GM13976 (cell line): ENCODE results near the gene COL16A1.
A peak's percentile ranks its signal among the peaks of the same experiment; 100 is the strongest.

Source experiments
- DNase-seq: peaks from one replicate; pipeline ENCODE4 v3.0.0; 2012; ENCODE audit warnings: low spot score
- CTCF ChIP-seq: IDR thresholded peaks from 2 replicates; pipeline ENCODE4 v1.5.1; 2012; ENCODE audit warnings: borderline replicate concordance, mild to moderate bottlenecking; ENCODE audit not compliant: insufficient read depth; ENCODE audit errors: extremely low read depth, missing control alignments, control extremely low read depth
- in situ Hi-C: fragments of 300-500 bp; cut with MboI; formaldehyde crosslinking; loops from one replicate; pipeline ENCODE4 v1.12.0; 2022; ENCODE audit warnings: low sequenced_read_pairs, mixed read lengths, inconsistent platforms; ENCODE audit not compliant: unreplicated experiment

Gene COL16A1

DNA sequence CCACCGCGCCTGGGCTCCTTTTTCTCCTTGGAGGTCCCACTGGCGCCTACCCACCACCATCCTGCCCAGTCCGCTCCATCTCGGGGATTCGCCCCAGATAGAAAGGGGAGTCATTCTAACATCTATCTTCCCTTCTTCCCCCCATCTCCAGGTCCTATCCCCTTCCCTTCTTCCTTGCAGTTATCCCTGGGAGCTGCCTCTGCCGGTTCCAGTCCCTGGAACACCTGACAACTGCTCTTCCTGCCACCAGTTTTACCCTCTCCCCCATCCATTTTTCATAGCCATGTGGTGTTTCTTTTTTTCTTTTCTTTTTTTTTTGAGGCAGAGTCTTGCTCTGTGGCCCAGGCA lies 12.0 kb upstream of the COL16A1 start:
- DNase-seq, result no peak
- no peak for TF ChIP-seq CTCF
- in situ Hi-C loops, result no loop called here

DNA sequence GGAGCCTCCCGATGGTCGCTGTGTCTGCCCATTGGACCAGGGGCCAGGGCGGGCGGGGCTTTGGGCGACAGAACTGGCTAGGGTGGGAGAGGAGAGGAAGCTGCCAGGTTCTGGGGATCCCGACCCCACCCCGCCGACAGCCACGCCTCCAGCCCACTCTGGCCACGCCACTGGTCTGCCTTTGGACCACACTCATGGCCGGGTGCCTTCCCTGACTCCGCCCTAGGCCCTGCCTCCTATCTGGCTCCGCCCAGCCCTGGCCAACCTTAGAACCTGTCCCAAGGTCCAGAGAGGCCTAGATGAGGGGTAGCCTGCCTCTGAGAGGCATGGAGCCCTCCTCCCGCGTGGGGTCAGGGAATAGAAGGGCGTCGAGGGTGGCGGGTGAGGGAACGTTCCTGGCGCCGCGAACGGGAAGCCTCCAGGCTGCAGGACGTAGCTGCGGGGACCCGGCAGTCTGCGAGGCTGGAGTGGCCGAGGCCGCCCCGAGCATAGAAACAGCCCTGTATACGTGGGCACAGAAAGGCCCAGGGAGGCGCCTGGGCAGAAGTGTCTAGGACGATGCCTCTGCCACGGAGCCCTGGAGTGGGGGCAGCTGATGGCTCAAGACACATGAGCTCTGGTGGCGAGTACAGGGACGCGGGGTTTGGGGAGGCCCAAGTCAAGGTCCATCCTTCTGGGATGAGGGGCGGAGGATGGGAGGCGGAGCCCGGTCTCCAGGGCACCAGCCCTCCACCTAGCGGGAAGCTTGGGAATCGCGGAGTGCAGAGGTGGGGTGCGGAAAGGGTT lies 11.5 kb upstream of the COL16A1 start:
- TF ChIP-seq CTCF, result peak; percentile 46
- DNase-seq, result peak; percentile 84

DNA sequence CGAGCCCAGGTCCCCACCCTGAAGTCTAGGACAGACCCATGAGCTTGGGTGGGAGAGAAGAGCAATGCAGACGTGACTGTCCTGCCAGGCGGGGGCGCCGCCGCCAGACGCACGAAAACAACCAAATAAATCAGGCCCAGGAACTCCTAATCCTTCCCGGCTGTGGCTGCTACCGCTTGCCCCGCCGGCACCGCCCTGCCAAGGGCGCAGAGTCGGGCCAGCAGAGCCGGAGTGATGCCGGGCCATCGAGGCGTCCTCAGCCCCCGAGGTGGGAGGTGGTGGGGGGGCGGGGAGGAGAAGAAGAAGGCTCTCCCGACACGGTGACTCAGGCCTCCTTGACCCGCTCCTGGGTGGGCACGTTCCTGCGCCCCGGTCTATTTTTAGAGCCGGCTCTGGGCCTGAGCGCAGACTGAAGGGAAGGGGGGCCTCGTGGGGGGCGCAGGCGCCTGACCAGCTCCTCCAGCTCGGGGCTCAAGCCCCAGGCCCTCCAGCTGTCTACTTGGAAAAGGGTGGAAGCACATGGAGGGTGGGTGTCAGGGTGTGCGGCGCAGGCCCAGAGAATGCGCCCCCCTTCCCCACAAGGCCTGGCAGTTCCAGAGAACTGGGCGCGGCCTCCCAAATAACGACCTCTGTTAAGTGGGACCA lies 10.7 kb upstream of the COL16A1 start:
- no peak for DNase-seq
- TF ChIP-seq CTCF, result peak; percentile 58
- in situ Hi-C loops, result no loop called here

More for the DNA sequence above, 11.5 kb upstream of the COL16A1 start:
- in situ Hi-C loops, result no loop called here

- in situ Hi-C loops, result no loop called here
- no peak for DNase-seq
- no peak for TF ChIP-seq CTCF
These were observed 8.8 kb upstream of the COL16A1 start for GRCh38 chr1:31712630-31713029.

- TF ChIP-seq CTCF, result no peak
- in situ Hi-C loops, result no loop called here
- no peak for DNase-seq
These were observed 8.3 kb upstream of the COL16A1 start for GRCh38 chr1:31712068-31712467.

- in situ Hi-C loops, result no loop called here
- DNase-seq, result no peak
- no peak for TF ChIP-seq CTCF
These were observed 4.5 kb upstream of the COL16A1 start for GRCh38 chr1:31708324-31708723.
